ENCODE results near the gene PANK4.

DNA sequence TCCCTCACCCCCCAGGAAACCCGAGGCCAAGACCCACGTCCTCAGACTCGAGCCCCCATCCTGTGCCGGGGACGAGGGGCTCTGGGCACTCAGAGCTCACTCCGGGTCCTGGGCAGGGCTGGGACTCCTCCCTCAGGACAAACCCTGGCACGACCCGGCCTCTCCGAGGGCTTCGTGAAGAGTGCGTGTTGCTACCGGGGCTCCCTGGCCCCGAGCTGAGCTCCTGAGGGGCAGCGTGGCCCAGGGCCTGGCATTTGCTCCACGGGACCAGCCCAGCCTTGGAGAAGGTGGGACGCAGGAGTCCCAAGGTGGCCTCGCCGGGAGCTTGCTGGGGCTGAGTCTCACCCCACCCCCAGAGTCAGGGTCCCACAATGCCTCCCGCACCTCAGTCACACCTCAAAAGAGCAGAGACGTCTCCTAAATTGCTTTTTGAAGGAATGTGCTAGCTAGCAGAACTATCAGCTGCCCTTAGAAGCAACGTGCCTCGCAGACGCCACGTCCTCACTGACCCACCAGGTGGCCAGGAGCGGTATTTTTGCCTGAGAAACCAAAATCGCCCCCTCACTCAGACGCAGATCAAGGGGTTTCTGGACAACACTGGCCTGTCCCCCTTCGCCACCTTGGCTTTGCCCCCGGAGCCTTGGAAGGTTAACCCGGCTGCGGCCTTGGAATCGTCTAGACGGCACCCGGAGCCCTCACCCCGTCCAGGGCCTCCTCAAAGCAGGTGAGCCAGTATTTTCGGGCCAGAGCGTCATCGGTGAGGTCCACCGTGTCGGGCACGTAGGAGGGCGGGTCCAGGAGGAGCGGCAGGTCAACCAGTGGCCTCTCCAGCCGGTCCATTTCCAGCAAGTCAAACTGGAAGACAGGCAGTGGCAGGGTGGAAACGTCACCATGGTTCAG, 11.3 kb downstream of the PANK4 start:
- TF ChIP-seq HCFC1 (IDR thresholded peaks at IDR 0.05; ENCODE audit: low read length) (no peak), TCF12 (IDR thresholded peaks at IDR 0.05; ENCODE audit: low read depth, low read length) (no peak), RELA (IDR thresholded peaks at IDR 0.05; ENCODE audit: borderline replicate concordance, partially characterized antibody) (no peak), RAD21 (IDR thresholded peaks at IDR 0.05; ENCODE audit: insufficient read depth, low read depth, low read length) (no peak), RELB (IDR thresholded peaks at IDR 0.05; ENCODE audit: low read depth) (no peak), CTCF (IDR thresholded peaks at IDR 0.05 in 2 of 3, conservative IDR thresholded peaks at IDR 0.05 in 1 of 3; ENCODE audit: control insufficient read depth in 2 of 3, extremely low read depth in 1 of 3, insufficient read depth in 1 of 3, low read depth in 3 of 3, low read length in 3 of 3) (0 out of 6 replicates have a peak, but pooled peaks of 1 of the 3 experiments have one; percentile 4), EZH2 (IDR thresholded peaks at IDR 0.05; ENCODE audit: borderline replicate concordance, control insufficient read depth, low read depth, low read length) (no peak), POLR2AphosphoS2 (IDR thresholded peaks at IDR 0.05; ENCODE audit: low read depth, low read length) (no peak), RBBP5 (conservative IDR thresholded peaks at IDR 0.05) (no peak), RAD51 (IDR thresholded peaks at IDR 0.05) (no peak), EGR1 (IDR thresholded peaks at IDR 0.05; ENCODE audit: borderline replicate concordance in 1 of 2, low read depth in 2 of 2, low read length in 2 of 2) (no peak), ZNF384 (IDR thresholded peaks at IDR 0.05; ENCODE audit: borderline replicate concordance, low read depth, low read length) (no peak)
- TF ChIP-seq, protein P1, sequence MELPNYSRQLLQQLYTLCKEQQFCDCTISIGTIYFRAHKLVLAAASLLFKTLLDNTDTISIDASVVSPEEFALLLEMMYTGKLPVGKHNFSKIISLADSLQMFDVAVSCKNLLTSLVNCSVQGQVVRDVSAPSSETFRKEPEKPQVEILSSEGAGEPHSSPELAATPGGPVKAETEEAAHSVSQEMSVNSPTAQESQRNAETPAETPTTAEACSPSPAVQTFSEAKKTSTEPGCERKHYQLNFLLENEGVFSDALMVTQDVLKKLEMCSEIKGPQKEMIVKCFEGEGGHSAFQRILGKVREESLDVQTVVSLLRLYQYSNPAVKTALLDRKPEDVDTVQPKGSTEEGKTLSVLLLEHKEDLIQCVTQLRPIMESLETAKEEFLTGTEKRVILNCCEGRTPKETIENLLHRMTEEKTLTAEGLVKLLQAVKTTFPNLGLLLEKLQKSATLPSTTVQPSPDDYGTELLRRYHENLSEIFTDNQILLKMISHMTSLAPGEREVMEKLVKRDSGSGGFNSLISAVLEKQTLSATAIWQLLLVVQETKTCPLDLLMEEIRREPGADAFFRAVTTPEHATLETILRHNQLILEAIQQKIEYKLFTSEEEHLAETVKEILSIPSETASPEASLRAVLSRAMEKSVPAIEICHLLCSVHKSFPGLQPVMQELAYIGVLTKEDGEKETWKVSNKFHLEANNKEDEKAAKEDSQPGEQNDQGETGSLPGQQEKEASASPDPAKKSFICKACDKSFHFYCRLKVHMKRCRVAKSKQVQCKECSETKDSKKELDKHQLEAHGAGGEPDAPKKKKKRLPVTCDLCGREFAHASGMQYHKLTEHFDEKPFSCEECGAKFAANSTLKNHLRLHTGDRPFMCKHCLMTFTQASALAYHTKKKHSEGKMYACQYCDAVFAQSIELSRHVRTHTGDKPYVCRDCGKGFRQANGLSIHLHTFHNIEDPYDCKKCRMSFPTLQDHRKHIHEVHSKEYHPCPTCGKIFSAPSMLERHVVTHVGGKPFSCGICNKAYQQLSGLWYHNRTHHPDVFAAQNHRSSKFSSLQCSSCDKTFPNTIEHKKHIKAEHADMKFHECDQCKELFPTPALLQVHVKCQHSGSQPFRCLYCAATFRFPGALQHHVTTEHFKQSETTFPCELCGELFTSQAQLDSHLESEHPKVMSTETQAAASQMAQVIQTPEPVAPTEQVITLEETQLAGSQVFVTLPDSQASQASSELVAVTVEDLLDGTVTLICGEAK (IDR thresholded peaks at IDR 0.05; ENCODE audit: borderline replicate concordance): no peak

Data from GM12878 (cell line).